GM18508 (cell line): Measurements from ENCODE around the gene CCS.

Experiments
- ATAC-seq: cut with Tn5 transposase; IDR thresholded peaks from one replicate; pipeline ENCODE4 v1.9.1; 2021; ENCODE audit warnings: moderate number of reproducible peaks; ENCODE audit not compliant: insufficient read depth, unreplicated experiment

CCS gene

DNA sequence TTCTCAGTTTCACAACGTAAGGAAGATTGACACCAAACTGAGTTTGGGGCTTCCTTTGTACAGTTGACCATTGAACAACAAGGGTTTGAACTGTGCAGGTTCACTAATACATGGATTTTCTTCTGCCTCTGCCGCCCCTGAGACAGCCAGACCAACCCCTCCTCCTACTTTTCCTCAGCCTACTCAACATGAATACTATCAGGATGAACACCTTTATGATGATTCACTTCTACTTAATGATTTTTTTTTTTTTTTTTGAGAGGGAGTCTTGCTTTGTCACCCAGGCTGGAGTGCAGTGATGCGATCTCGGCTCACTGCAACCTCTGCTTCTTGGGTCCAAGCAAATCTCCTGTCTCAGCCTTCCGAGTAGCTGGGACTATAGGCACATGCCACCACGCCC is 60.1 kb downstream of the CCS start:
- no peak for ATAC-seq
